HG02885 (cell line): Measurements from ENCODE around the gene STRBP.

Experiments used
- ATAC-seq: cut with Tn5 transposase; IDR thresholded peaks from one replicate; pipeline ENCODE4 v1.9.1; 2021; ENCODE audit warnings: mild to moderate bottlenecking; ENCODE audit not compliant: unreplicated experiment, poor library complexity

STRBP gene

DNA sequence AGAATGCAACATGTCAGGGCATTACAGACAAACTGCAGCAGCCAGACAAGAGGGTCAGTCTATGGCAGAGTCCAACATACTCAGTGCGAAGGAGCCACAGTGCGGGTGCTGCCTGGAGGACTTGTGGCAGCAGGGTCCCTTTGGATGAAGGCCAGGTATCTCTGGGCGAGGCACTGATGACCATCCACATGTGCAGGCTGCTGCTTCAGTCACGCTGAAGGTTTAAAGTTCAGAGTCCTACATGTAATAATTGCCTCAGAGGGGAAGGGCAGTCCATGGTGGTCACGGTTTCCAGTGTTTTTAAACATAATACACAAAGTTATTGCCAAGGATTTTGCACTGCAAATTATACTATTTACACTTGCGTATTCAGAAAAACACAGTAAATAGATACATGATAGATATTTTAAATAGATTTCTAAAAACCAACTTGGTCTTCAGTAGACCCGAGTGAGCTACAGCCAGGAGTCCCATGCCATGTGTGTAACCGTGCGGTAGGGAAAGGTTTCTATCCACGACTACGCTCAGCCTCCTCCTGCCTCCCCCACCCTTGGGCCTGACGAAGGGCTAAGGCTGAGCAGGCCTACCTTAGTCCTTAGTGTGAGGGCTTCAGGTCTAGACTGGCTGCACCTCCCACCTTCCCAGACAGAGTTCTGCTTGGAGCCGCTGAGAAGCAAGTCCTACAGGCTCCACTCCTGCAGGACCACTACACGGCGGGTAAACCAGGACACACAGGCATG is 158.7 kb downstream of the STRBP start:
- no peak for ATAC-seq

DNA sequence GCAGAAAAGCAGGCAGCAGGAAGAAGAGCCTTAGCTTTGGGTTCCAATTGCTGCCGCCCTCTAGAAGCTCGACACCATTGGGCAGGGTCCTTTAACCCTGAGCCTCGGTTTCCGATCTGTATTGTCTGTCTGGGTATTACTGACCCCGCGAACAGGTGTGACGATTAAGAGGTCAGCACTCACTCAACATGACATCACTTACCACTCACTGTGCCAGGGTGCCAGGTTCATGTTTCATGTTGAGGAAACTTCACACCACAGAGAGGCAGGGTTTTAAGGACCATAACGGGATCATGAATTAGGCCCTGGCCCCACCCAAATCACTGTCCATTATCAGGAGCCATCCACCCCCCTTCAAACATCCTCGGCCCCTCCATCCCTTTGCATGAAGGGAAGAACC is 159.4 kb downstream of the STRBP start:
- no peak for ATAC-seq

DNA sequence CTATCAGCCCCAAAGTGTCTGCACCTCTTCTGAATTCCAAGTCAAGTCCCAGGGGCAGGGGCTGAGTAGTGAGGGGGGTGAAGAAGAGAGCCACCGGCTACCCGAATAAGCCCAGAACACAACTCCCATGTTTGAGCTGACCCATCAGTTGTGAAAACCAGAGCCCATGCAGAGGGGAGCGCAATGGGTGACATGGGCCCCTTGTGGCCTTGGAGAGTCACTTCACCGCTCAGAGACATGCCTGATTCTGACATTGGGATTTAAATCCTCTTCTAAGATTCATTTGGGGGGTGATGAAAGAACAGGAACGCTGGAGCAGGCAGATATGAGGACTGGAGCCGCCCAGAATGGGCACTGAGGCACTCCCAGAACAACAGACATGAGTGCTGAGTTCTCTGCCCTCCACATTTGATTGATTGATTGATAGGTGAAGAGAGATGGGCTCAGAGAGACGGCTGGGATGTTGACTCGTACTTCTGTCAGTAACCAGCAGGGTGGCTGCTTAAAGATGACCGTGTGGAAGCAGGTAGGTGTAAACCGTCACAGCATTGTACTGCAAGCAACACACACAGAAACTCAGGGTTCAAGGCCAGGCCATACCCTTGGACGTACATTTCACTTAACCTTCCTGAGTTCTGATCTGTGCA is 160.6 kb downstream of the STRBP start:
- no peak for ATAC-seq

DNA sequence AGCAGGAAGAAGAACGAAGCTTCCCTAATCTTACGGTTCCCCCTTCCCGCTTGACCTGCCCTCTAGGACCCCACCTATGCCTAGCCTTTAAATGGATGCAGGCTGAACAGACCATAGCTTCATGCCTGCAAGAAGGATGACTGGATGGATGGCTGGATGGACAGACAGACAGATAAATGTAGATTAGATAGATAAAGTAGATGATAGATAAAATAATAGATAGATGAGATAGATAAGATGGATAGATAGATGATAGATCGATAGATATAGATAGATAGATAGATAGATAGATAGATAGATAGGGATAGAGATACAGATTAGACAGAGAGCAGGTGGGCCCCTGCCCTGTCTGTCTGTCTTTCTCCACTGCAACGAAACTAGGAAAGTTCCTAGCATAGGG is 162.9 kb downstream of the STRBP start:
- ATAC-seq = no peak

DNA sequence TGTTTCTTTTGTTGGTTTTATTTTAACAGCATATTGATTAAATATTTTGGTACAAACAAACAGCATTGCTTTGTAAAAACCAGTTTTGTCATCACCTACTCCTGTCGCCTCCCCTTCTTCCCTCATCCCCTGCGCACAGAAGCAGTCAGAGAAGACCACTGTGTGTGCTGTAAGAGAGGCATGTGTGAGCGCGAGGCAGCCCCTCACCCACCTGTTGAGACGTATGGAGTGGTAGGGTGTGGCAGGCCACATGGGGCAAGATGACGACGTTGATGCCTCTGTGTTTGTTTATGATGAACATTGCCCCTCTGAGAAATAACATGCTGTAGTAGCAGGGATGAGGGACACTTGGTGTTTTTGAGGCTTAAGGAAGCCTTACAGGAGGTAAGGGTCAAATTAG is 163.6 kb downstream of the STRBP start:
- ATAC-seq = no peak

DNA sequence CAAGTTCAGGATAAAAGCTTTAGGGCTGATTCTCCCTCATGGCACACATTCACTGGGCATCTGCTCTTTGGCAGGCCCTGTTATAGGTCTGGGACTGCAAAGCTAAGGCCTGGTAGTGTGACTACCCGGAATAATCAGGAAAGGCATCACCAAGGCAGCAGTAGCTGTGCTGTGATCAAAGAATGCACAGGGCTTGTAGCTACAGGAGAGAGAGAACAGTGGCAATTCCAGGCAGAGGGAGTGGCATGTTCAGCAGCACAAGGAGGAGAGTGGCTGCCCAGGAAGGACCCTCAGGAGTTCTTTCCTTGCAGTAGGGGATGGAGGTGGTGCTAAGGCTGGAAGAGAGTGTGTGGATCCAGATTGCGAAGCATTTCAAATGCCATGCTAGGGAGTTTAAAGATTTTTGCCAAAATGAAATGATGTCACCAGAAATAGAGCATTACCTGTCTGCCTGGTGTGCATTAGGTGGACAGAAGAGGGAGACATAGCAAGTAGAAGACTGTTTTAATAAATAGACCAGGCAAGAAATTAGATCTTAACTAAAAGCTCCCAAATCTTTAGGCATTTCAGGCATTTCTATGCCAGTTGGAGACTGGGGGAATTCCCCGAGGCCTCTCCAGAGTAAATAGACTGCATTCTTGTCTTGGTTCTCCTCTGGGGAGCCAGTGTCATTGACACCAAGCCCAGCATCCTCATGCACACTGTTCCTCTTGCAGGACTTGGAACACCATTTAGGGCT is 165.8 kb downstream of the STRBP start:
- ATAC-seq = no peak

DNA sequence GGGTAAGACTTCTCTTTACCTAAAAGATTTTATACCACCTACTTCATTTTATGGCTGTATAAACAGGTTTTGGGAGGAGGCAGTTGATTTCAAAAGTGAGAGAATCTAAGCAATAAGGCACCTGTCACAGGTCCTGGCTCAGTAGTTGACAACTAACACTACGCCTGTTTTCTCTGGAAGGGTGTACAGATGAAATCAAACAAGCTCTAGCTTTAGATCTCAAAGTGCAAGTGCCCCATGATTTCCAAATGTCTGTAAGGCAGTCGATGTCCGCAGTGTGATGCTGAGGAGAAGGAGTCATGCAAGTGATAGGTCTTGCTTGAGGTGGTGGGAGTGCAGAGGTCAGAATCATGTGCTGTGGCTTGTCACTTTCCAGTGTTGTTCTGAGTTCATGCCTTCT is 168.8 kb downstream of the STRBP start:
- no peak for ATAC-seq

DNA sequence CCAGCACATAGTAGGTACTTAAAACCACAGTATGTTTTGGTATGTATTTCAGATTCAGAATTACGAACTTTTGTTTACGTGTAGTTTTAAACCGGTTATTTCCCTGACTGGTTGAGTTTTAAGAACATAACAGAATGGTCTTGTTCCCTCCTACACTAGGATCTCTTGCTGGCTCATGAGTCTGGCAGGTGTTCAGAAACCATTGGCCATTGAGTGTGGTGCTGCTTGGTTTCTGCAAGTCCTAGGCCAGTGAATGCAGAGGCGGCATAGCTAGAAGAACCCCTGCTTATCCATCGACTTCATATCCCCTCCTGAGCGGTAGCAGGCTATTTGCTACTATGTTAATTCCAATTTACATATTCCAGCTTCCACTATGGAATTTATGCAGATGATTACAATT is 169.3 kb downstream of the STRBP start:
- no peak for ATAC-seq

DNA sequence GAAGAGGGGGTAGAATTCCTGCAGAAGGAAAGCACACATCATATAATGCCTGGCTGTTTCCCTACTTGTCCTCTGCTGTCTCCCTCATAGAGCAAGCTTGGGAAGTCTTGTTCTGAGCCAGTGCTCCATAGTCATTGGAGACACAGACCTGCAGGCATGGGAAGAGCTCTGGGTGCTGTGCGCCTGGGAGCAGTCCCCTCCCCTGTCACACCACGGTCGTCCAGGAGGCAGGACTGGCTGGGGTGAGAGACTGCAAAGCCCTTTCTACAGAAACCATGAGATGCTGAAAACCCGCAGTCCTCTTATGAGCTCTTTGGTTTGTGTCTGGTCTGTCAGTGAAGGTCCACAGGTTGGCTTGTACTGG is 170.3 kb downstream of the STRBP start:
- ATAC-seq = no peak

DNA sequence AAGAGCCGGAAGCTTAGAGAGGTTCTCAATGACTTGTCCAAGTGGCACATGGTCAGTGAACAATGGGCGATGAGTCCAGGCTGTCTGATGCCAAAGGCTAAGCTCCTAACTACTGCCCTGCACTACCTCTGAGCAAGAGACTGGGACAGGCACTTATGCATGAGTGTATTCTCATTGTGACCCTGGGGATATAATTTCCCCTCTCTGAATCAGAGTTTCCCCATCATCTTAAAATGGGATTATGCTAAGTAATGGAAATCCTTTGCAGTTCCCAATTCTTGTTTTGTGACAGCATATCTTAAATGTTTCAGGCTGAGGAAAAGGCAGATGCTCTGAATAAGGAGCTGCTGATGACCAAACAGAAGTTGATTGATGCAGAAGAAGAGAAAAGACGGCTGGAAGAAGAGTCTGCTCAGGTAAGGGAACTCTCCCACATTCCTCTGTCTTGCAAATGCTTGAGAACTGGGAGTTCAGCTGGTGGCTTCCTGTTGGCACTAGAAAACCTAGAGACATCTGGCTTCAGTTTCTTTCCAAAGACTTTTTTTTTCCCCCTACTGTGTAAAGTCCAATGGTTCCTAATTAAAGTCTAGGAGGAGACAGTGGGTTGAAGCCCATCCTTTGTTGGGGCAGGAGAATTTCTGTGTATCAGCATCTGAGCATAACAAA is 170.8 kb downstream of the STRBP start:
- ATAC-seq = no peak

DNA sequence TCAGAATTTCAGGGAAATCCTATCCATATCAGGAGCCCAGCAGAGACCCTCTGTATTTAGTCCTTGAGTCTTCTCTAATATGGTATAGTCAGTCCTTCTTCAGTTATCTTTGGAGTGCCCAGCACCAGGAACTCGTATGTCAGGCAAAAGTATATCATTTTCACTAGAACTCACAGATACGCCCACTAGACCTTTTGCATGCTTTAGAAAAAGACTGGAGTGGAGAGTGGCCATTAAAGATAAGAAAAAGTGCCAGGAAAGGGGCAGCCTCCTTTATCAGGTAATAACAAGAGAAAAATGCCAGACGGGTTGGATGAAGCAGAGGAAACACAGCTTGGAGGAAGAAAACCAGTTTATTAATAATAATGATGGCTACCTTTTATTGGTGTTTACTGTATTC is 171.4 kb downstream of the STRBP start:
- ATAC-seq = no peak

DNA sequence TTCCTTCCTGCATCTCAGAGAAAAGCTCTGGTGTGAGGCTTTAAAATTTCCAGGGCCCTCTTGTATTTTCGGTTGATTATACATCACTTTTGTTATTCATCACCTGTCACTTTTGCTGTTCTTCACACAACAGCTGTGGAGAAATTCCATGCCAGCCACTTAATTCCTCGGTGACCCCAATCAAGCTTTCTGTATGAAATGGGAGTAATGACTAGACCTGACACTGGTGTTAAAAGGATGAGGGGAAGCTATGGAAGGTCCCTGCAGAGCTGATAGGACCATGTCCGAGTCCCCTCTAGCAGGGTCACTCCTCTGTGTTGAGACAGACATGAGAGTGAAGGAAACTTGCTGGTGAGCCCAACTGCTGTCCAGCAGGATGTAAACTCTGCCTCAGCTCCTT is 175.2 kb downstream of the STRBP start:
- no peak for ATAC-seq

DNA sequence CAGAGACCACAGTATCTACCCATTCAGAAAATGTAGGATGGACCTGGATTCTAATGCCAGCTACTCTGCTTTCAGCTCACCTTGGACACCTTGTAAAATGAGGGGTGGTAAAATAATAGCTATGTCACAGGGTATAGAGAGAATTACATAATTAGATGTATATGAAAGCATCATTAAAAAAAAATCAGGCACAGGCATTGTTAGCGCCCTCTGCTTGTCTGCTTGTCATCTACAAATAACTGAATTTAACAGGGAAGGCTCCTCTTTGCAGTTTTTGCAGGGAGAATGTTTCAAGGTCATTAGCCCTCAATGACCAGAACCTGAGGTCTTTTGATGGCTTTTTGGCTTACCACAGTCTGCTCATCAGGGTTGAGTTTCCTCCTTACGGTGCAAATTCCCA is 176.9 kb downstream of the STRBP start:
- no peak for ATAC-seq

DNA sequence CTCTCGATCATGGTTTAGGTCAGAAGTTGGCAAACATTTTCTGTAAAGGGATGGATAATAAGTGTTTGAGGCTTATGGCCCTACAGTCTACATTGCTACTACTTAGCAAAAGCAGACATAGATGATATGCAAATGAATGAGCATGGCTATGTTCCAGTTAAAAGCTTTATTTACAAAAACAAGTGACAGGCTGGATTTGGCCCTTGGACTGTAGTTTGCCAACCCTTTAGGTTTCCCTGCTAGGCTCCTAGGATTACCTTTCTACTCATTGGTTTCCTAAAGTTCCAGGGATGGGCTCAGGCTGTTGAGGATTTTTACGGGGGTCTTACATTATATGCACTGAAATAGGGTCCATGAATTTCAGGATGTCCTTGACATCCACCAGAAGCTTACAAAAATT is 177.4 kb downstream of the STRBP start:
- no peak for ATAC-seq

DNA sequence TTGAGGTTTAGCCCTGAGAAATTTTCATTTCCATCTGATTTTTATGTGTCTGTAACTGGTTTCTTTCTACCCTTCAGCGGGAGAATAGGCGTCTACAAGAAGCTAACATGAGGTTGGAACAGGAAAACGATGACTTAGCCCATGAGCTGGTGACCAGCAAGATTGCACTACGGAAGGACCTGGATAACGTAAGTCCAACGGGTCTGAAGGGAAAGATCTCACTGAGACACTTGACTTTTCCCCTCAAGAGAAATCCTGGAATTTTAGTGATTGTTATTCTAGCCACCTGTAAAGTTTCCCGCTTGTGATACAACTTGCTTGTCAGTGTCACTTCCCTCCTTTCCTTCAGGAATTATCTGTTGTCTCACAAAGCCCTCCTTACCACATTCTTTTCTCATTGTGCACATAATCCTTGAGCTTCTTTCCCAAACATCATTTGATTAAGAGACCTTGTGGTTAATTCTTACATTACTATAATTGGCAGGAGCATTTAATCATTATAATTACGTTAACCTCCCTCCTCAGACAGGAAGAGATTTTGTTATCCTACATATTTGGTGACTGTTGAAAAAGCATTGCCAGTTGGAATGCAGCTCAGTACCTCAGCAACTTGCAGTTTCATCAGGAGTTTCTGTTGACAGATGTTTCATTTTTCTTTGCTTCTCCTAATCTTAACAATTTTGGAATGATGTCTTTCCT is 178.0 kb downstream of the STRBP start:
- no peak for ATAC-seq

DNA sequence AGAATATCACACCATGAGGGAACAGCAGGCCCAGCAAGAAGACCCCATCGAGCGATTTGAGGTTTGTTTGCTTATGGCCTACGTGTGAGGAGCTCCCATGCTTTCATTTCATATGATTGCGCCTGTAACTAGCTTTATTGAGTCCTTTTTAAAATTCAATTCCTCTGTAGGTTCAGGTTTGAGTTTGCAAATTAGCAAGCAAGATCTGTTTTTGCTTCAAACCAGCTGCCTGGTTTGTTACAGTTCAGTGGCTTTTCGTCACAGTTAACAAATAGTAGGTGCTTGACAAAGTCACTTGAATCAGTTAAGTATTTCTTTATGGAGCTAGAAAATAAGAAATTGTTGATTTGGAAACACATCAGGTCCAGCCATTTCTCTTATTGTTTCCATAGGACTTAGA is 178.6 kb downstream of the STRBP start:
- no peak for ATAC-seq

DNA sequence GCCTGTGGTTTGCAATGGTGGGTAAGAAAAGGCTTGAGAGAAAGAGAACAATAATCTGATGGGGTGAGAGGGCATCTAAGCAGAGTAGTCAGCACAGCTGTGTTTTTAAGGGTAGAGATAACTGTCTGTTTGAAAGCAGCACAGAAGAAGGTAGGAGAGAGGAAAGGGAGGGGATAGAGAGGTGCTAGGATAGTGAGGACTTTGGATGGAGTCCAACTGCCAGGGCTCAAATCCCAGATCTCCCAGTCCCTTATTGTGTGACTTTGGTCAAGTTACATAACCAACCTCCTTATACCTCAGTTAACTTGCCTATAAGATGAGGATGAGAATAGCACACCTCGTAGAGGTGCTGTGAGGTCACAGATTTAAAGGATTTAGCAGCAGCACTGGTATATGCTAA is 179.3 kb downstream of the STRBP start:
- ATAC-seq = no peak

DNA sequence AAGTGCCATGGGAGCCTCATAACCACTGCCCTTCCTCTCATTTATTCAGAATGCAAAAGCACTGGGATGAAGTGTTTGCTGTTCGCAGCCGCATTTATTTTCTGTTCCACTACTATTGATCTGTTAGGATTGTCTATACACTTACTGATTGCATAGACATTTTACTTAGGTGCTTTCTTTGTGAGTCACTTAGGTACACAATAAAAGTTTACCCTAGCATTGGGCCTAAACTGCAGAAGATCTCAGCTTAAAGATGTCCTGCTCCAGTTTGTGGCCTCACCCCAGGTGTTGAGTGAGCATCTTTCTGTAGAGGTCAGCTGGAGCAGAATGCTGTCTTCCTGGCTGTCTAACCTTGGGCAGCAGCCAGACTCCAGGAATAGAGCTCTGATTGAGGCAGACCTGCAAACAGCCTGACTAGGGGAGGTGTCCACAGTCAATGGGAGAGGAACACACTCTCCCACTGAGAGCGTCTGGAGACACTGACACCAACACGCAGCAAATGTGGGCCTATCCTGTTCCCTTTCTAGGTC is 181.0 kb downstream of the STRBP start:
- no peak for ATAC-seq

DNA sequence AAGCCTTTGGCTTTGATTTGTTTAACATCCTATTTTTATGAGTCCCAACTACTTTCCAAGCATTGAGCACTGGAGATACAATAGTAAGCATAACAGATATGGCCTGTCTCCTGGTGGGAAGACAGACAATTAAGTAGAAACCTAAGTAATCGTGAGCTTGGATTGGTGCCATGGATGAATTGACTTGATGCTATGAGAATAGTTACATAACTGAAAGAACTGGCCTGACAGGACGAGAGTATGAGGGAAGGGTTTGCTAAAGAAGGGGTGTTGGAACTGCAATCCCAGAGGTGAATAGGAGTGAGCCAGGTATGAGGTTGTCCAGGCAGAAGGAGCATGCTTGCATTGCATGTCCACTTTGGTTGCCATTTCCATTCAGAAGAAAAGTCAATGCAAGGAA is 182.5 kb downstream of the STRBP start:
- ATAC-seq = no peak

DNA sequence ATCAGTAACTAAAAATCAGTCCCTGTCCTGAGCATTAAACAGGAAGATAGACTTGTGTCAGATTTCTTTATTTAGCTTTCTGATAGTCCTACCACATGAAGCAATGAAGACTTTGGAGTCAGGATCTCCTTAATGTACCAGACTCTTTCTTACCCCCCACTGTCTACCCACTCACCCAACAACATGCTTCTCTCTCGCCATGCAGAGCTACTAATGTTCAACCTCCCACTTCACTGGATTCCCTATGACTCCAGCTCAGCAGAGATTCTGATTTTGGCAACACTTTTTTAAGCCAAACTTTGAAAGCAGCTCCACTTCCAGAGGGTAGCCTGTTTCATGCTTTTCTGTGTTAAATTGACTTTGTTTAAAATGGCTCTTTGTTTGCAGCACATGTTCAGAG is 184.1 kb downstream of the STRBP start:
- ATAC-seq = no peak
